SIG-M5 (cell line): Measurements from ENCODE around the gene AKAP8L.
"Not testable (repeated sequence)": the region's sequence is repeated elsewhere in the genome, so short reads cannot be mapped to it uniquely, and the experiment has no call there.

Experiments
- DNase-seq: peaks from one replicate; lab custom pipeline; 2025; lab: John Stamatoyannopoulos, UW

AKAP8L gene

GRCh38 chr19:15352535-15352934 is 66.3 kb downstream of the AKAP8L start:
- not testable (repeated sequence) for DNase-seq

- DNase-seq: not testable (repeated sequence)
These were observed 77.5 kb downstream of the AKAP8L start for GRCh38 chr19:15341328-15341727.

- no peak for DNase-seq
These were observed 78.7 kb downstream of the AKAP8L start for GRCh38 chr19:15340086-15340485.

- DNase-seq: no peak
These were observed 81.6 kb downstream of the AKAP8L start for GRCh38 chr19:15337202-15337601.

GRCh38 chr19:15335992-15336391 is 82.8 kb downstream of the AKAP8L start:
- DNase-seq: not testable (repeated sequence)

GRCh38 chr19:15332311-15332996 is 86.3 kb downstream of the AKAP8L start, which contains the start of gene BRD4:
Gene BRD4, minus strand, starts transcription at chr19:15332539. Its CDS starts 59,440 bp downstream, at chr19:15273099.
- DNase-seq: no peak

GRCh38 chr19:15331419-15332310 is 87.1 kb downstream of the AKAP8L start:
- DNase-seq: no peak

- no peak for DNase-seq
These were observed 87.9 kb downstream of the AKAP8L start for GRCh38 chr19:15330801-15331418.
